SK-N-SH treated with all-trans-retinoic acid at 6 μM for 48 hours (cell line): ENCODE results near the gene GNL2.

Experiments used
- CREB5 ChIP-seq: fragments of 250-450 bp; sonication (Bioruptor Pico); IDR thresholded peaks from 2 replicates; pipeline ENCODE4 v1.5.1; 2020; ENCODE audit warnings: low read depth, mild to moderate bottlenecking, moderate library complexity
- CSRNP3 ChIP-seq: fragments of 250-450 bp; sonication (Bioruptor Pico); IDR thresholded peaks from 2 replicates; pipeline ENCODE4 v1.5.1; 2021; ENCODE audit warnings: mild to moderate bottlenecking, moderate library complexity
- ISL1 ChIP-seq: fragments of 250-450 bp; sonication (Bioruptor Pico); IDR thresholded peaks from 2 replicates; pipeline ENCODE4 v2.1.2; 2022; ENCODE audit warnings: mild to moderate bottlenecking, moderate library complexity
- OSR1 ChIP-seq: fragments of 250-450 bp; sonication (Bioruptor Pico); IDR thresholded peaks from 2 replicates; pipeline ENCODE4 v1.8.0; 2022; ENCODE audit warnings: moderate library complexity, mild to moderate bottlenecking, inconsistent platforms
- PATZ1 ChIP-seq: fragments of 250-450 bp; sonication (Bioruptor Pico); IDR thresholded peaks from 2 replicates; pipeline ENCODE4 v1.8.0; 2020; ENCODE audit warnings: mild to moderate bottlenecking, moderate library complexity, borderline replicate concordance
- POU6F1 ChIP-seq: fragments of 250-450 bp; sonication (Bioruptor Pico); IDR thresholded peaks from 2 replicates; pipeline ENCODE4 v1.8.0; 2021; ENCODE audit warnings: low read depth, mild to moderate bottlenecking, moderate library complexity, borderline replicate concordance
- PPARA ChIP-seq: fragments of 250-450 bp; sonication (Bioruptor Pico); IDR thresholded peaks from 2 replicates; pipeline ENCODE4 v1.5.0; 2020; ENCODE audit warnings: mild to moderate bottlenecking, borderline replicate concordance
- RARB ChIP-seq: fragments of 250-450 bp; sonication (Bioruptor Pico); IDR thresholded peaks from 2 replicates; pipeline ENCODE4 v1.8.0; 2021; ENCODE audit warnings: mild to moderate bottlenecking, moderate library complexity
- ZC3H10 ChIP-seq: fragments of 250-450 bp; sonication (Bioruptor Pico); IDR thresholded peaks from 2 replicates; pipeline ENCODE4 v1.5.1; 2021; ENCODE audit warnings: mild to moderate bottlenecking, moderate library complexity
- ZFP3 ChIP-seq: fragments of 250-450 bp; sonication (Bioruptor Pico); IDR thresholded peaks from 2 replicates; pipeline ENCODE4 v1.5.0; 2020; ENCODE audit warnings: mild to moderate bottlenecking, moderate library complexity
- ZFP30 ChIP-seq: fragments of 450-650 bp; formaldehyde crosslinking; IDR thresholded peaks from 2 replicates; pipeline ENCODE4 v1.5.0; 2022; ENCODE audit warnings: mild to moderate bottlenecking, moderate library complexity
- ZNF565 ChIP-seq: fragments of 450-650 bp; formaldehyde crosslinking; conservative IDR thresholded peaks from 2 replicates; pipeline ENCODE4 v1.5.0; 2020; ENCODE audit warnings: low read depth, mild to moderate bottlenecking, moderate library complexity
- ZNF70 ChIP-seq: fragments of 450-650 bp; formaldehyde crosslinking; IDR thresholded peaks from 2 replicates; pipeline ENCODE4 v1.5.0; 2020; ENCODE audit warnings: mild to moderate bottlenecking, moderate library complexity
- ZNF8 ChIP-seq: fragments of 450-650 bp; formaldehyde crosslinking; IDR thresholded peaks from 2 replicates; pipeline ENCODE4 v1.5.0; 2020; ENCODE audit warnings: mild to moderate bottlenecking, moderate library complexity

- TF ChIP-seq OSR1 (CRISPR knock-in tag) (no peak), ZFP3 (no peak), PATZ1 (CRISPR knock-in tag) (no peak), POU6F1 (CRISPR knock-in tag) (no peak), PPARA (CRISPR knock-in tag) (no peak), CREB5 (CRISPR knock-in tag) (no peak), ZNF8 (CRISPR knock-in tag) (no peak), ZFP30 (CRISPR knock-in tag) (no peak), CSRNP3 (CRISPR knock-in tag) (no peak), ZNF565 (CRISPR knock-in tag) (no peak), RARB (no peak), ISL1 (CRISPR knock-in tag) (no peak), ZNF70 (CRISPR knock-in tag) (no peak), ZC3H10 (CRISPR knock-in tag) (no peak)
Measured at GRCh38 chr1:37620707-37621106, 25.0 kb upstream of the GNL2 start.
